GM19438 (cell line): ENCODE results near the gene POLDIP2.

Experiments used
- ATAC-seq: cut with Tn5 transposase; IDR thresholded peaks from one replicate; pipeline ENCODE4 v1.9.1; 2021; ENCODE audit warnings: low read depth; ENCODE audit not compliant: unreplicated experiment

POLDIP2 gene

DNA sequence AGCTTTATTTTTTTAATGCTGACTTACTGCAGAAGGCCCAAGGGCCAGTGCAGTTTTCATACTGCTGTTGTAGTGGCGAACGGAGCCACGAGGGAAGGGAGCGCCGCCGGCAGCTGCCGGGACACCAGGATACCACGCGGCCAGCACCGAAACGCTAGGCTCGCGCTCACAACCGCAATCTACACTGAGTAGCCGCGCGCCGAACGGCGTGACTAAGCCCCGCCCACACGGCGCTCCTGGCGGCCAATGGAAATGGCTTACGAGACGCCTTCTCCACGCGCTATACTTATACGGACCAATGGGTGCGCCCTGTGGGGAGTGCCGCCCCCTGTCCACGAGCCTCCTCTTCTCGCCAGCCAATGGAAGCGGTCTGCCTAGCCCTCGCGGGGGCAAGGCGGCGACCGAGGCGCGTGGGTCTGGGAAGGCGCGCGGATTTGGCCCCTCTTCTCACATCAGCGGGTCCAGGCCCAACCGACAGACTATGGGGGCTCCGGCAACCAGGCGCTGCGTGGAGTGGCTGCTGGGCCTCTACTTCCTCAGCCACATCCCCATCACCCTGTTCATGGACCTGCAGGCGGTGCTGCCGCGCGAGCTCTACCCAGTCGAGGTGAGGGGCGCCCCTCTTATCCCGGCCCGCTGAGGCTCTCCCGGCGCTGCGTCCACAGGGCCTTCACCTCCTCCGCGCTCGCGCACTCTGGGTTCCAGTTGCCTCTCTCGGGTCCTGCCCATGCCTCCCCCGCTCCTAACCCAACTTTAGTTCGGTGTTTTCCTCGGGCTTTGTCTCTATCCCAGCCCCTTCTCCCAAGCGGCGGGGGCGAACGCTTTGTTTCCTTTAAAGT is 38.3 kb downstream of the POLDIP2 start, which contains the start of gene TMEM97:
Gene TMEM97, plus strand, starts transcription at position 442 of the 839 bp plus-strand sequence. Its CDS starts 40 bp downstream, at position 482.
- peak; percentile 98 for ATAC-seq

DNA sequence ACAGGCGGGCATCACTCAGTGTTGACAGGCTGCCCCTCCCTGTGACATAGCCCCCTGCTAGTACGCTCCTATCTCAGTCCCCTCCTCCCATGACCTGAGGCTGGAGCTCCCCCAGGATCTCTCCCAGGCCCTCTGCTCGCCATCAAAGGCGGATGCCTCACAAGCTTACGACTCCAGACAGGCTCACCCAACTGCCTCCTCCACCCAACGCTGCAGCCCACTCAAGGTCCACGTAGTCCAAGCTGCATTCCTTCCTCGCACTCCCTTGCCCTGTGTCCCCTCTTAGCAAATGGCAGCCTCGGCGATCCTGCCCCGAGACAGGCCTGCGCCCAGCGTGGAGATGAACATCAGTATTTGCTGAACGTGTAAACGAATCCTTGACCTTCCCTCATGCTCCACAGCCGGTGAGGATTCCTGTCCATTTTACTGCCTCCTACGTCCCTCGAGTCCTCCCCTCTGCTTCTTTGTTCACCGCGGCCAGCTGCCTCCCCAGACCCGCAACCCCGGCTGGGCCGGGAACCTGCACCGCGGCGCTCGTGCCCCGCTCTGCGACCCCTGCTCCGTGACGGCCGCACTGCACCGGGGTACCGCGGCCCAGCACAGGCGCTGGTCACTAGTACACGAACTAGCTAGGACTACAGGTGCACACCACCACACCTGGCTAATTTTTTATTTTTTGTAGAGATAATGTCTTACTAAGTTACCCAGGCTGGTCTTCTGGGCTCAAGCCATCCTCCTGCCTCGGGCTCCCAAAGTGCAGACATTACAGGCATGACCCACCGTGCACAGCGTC is 39.2 kb downstream of the POLDIP2 start:
- no peak for ATAC-seq

DNA sequence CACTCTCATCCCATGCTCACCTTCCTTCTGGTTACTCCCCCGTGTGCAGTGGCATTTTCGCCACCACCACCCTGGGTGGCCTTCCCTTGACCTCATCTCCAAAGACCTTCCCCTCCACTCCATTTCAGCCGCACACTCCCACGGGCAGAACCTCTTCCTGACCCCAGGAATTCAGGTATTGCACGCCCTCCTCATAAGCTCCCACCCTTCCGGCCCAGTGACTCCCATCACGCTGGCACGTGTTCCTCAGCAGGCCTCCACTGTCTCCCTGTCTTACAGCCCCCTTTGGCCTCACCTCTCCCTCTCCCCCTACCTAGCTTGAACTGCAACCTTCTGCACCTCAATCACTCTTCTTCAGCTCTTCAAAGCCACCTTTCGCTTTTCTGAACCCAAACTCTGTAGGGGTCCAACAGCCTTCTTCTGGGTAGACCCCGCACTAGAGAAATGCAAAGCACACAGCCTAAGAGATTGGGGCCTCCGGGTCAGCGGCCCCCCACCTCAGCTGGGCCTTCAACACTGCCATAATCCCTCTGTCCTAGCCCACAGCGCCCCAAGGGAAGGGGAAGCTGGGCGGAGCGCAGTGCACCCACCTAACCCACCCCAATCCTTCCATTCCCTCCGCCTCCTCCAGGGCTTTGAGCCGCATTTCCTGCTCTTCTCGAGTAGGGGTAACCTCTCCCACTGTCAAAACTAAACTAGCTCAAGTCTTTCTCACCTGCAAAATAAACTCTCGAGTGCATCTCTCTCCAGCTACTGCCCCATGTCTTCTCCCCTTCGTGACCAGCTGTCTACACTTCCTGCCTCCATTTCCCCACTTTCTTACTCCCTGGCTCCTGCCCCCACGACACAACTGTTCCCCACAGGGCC is 40.0 kb downstream of the POLDIP2 start:
- ATAC-seq: no peak

DNA sequence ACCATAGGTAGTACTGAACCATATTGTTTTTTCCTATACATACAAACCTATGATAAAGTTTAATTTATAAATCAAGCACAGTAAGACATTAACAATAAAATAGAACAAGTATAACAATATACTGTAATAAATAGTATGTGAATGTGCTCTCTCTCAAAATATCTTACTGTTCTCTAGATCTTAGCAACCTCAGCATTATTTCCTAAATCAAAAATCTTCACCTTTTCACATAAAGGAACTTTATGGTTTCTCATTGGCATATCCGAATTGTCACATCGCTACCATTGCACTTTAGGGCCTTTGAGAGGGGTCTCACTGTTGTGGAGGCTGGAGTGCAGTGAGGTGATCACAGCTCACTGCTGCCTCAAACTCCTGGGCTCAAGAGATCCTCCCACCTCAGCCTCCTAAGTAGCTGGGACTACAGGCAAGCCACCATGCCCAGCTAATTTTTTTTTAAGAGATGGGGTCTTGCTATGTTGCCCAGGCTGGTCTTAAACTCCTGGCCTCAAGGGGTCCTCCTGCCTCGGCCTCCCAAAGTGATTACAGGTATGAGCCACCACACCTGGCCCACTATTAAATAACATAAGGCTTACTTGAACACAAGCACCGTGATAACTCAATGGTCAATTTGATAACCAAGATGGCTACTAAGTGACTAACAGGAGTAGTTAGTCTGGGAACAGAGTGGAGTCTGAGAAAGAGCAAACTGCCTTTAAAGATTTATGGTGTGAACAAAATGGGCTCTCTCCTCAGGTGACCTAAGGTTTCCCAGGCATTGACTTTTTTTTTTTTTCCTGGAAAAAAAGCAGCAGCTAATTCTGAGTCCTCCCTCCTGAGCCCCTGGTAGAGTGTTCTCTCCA is 41.3 kb downstream of the POLDIP2 start:
- no peak for ATAC-seq

DNA sequence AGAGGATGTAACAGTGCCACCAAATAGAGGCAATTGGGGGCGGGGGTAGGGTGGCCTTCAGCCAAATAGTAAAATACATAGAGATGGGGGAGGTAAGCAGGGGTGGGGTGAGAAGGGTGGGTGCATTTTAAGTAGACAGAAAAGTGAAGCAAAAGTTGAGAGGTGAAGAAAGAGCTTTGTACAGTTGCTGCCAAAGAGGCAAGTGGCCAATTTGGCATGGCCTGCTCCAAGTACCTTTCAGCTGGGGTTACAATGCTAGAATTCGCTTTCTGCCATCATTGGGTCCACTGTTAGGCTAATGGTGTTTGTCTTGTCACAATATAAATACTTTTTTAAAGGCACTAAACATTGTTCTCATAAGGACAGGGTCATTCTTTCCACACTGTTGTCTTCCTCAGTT is 43.5 kb downstream of the POLDIP2 start:
- no peak for ATAC-seq

DNA sequence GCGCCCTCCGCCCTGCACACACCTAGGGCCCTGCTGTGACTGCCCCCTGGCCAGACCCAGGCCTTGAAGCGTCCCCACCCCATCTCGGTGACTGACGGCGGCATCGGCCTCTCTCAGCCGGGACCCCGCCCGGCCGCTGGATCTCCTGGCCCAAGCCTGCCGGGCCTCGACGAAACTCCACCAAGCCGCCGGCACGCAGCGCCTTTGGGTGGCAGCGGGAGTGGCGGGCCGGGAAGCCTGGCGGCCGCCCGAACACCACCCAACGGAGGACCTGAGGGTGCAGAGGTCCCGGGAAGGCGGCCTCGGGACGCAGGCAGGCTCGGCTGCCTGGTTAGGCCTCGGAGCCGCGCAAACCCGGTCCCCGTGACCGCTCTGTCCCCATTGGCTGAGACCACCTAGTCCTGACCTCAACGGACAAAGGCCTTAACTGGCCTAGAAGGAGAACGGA is 50.3 kb downstream of the POLDIP2 start:
- no peak for ATAC-seq

DNA sequence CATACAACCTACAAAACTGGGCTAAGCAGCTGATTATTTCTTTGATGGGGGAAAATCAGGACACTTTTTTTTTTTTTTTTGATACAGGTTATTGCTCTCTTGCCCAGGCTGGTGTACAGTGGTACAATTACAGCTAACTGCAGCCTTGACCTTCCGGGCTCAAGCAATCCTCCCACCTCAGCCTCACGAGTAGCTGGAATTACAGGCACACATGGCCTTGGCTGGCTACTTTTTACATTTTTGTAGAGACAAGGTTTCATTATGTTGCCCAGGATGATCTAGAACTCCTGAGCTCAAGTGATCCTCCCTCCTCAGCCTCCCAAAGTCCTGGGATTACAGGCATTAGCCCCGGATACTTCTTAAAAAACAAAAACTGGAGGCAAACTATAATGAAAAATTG is 58.9 kb downstream of the POLDIP2 start:
- no peak for ATAC-seq
